ENCODE data around the gene SCN1A.

- TF ChIP-seq FOSL1 (IDR thresholded peaks at IDR 0.05; ENCODE audit: insufficient read depth, low read depth, low read length) = no peak
- TF ChIP-seq SP1 (IDR thresholded peaks at IDR 0.05; ENCODE audit: low read depth, low read length) = no peak
- TF ChIP-seq TAF1 (IDR thresholded peaks at IDR 0.05; ENCODE audit: low read depth, low read length) = no peak
- no peak for TF ChIP-seq MAFK (IDR thresholded peaks at IDR 0.05; ENCODE audit: low read depth, low read length)
- no peak for TF ChIP-seq YY1 (IDR thresholded peaks at IDR 0.05; ENCODE audit: low read depth, low read length)
- no peak for TF ChIP-seq RNF2 (IDR thresholded peaks at IDR 0.05; ENCODE audit: borderline replicate concordance, low read depth, low read length, missing control alignments, poor library complexity, severe bottlenecking)
- TF ChIP-seq CTCF (IDR thresholded peaks at IDR 0.05; ENCODE audit: control extremely low read depth in 1 of 3, insufficient read depth in 1 of 3, low read depth in 1 of 3, low read length in 3 of 3) = no peak
- TF ChIP-seq RAD21 (IDR thresholded peaks at IDR 0.05 in 1 of 2, conservative IDR thresholded peaks at IDR 0.05 in 1 of 2; ENCODE audit: low read depth in 2 of 2, low read length in 2 of 2) = no peak
- no peak for TF ChIP-seq CHD2 (IDR thresholded peaks at IDR 0.05; ENCODE audit: low read length)
- TF ChIP-seq SIX5 (IDR thresholded peaks at IDR 0.05; ENCODE audit: low read depth, low read length) = no peak
Measured at GRCh38 chr2:166090908-166091307, 36.9 kb downstream of the SCN1A start.
